Ishikawa (cell line): Measurements from ENCODE around the gene FSHR.

Experiments
- CEBPB ChIP-seq: IDR thresholded peaks from 2 replicates; pipeline ENCODE4 v1.6.1; 2012
- CREB1 ChIP-seq: IDR thresholded peaks from 2 replicates; pipeline ENCODE4 v1.6.1; 2012; ENCODE audit warnings: low read depth
- EP300 ChIP-seq: IDR thresholded peaks from 2 replicates; pipeline ENCODE4 v1.6.1; 2012; ENCODE audit warnings: borderline replicate concordance
- NFIC ChIP-seq: IDR thresholded peaks from 2 replicates; pipeline ENCODE4 v1.6.1; 2012
- RAD21 ChIP-seq: IDR thresholded peaks from 2 replicates; pipeline ENCODE4 v1.6.1; 2012; ENCODE audit warnings: low read depth
- TAF1 ChIP-seq: IDR thresholded peaks from 2 replicates; pipeline ENCODE4 v1.6.1; 2012; ENCODE audit warnings: low read depth, mild to moderate bottlenecking
- TCF12 ChIP-seq: IDR thresholded peaks from 2 replicates; pipeline ENCODE4 v1.6.1; 2012; ENCODE audit warnings: low read depth
- YY1 ChIP-seq: IDR thresholded peaks from 2 replicates; pipeline ENCODE4 v1.6.1; 2012; ENCODE audit warnings: low read depth
- ZBTB7A ChIP-seq: IDR thresholded peaks from 2 replicates; pipeline ENCODE4 v1.6.1; 2012; ENCODE audit warnings: low read depth
- TF ChIP-seq, protein P1 (sequence below): IDR thresholded peaks from 2 replicates; pipeline ENCODE4 v1.6.1; 2012; ENCODE audit warnings: low read depth, mild to moderate bottlenecking
- TF ChIP-seq, protein P2 (sequence below): IDR thresholded peaks from 2 replicates; pipeline ENCODE4 v1.6.1; 2012
- TF ChIP-seq, protein P3 (sequence below): IDR thresholded peaks from 2 replicates; pipeline ENCODE4 v1.6.1; 2012

DNA sequence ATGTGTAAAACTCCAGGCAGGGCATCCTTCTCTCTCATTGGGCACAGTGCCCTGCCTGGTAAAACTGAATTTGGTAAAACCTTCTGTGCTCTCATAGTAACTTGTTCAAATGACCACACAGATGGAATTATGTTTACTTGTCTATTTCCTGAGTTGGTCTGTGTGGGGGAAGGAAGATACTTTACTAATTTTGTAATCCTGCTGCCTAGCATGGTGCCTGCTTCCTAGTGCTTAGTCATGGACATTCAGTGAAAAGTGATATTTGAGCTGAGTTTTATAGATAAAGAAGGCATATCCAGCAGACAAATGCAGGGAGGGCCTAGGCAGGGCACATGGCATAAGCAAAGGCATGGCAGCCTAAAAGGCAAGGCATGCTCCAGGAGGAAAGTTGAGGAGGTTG lies 199.4 kb downstream of the FSHR start:
- no peak for TF ChIP-seq RAD21
- TF ChIP-seq, protein P1, sequence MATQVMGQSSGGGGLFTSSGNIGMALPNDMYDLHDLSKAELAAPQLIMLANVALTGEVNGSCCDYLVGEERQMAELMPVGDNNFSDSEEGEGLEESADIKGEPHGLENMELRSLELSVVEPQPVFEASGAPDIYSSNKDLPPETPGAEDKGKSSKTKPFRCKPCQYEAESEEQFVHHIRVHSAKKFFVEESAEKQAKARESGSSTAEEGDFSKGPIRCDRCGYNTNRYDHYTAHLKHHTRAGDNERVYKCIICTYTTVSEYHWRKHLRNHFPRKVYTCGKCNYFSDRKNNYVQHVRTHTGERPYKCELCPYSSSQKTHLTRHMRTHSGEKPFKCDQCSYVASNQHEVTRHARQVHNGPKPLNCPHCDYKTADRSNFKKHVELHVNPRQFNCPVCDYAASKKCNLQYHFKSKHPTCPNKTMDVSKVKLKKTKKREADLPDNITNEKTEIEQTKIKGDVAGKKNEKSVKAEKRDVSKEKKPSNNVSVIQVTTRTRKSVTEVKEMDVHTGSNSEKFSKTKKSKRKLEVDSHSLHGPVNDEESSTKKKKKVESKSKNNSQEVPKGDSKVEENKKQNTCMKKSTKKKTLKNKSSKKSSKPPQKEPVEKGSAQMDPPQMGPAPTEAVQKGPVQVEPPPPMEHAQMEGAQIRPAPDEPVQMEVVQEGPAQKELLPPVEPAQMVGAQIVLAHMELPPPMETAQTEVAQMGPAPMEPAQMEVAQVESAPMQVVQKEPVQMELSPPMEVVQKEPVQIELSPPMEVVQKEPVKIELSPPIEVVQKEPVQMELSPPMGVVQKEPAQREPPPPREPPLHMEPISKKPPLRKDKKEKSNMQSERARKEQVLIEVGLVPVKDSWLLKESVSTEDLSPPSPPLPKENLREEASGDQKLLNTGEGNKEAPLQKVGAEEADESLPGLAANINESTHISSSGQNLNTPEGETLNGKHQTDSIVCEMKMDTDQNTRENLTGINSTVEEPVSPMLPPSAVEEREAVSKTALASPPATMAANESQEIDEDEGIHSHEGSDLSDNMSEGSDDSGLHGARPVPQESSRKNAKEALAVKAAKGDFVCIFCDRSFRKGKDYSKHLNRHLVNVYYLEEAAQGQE = no peak
- TF ChIP-seq, protein P2, sequence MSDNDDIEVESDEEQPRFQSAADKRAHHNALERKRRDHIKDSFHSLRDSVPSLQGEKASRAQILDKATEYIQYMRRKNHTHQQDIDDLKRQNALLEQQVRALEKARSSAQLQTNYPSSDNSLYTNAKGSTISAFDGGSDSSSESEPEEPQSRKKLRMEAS = no peak
- no peak for TF ChIP-seq NFIC
- no peak for TF ChIP-seq TAF1
- no peak for TF ChIP-seq CEBPB
- TF ChIP-seq, protein P3, sequence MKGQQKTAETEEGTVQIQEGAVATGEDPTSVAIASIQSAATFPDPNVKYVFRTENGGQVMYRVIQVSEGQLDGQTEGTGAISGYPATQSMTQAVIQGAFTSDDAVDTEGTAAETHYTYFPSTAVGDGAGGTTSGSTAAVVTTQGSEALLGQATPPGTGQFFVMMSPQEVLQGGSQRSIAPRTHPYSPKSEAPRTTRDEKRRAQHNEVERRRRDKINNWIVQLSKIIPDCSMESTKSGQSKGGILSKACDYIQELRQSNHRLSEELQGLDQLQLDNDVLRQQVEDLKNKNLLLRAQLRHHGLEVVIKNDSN = no peak
- no peak for TF ChIP-seq EP300
- no peak for TF ChIP-seq TCF12
- no peak for TF ChIP-seq CREB1
- no peak for TF ChIP-seq ZBTB7A
- no peak for TF ChIP-seq YY1
